Loucy (cell line): ENCODE measurements around the gene GAS2L1.

Experiments used
- EZH2phosphoT487 ChIP-seq: fragments of 200-600 bp; IDR thresholded peaks from 2 replicates; pipeline ENCODE4 v1.6.1; 2018; ENCODE audit warnings: antibody characterized with exemption, mild to moderate bottlenecking, moderate library complexity, borderline replicate concordance
- TF ChIP-seq, protein P1 (sequence below): fragments of 200-600 bp; sonication (generic); conservative IDR thresholded peaks from 2 replicates; pipeline ENCODE4 v1.5.1; 2014; ENCODE audit warnings: mild to moderate bottlenecking, antibody characterized with exemption, low read length

GRCh38 chr22:29265929-29266328 lies 40.5 kb upstream of the GAS2L1 start:
- TF ChIP-seq, protein P1, sequence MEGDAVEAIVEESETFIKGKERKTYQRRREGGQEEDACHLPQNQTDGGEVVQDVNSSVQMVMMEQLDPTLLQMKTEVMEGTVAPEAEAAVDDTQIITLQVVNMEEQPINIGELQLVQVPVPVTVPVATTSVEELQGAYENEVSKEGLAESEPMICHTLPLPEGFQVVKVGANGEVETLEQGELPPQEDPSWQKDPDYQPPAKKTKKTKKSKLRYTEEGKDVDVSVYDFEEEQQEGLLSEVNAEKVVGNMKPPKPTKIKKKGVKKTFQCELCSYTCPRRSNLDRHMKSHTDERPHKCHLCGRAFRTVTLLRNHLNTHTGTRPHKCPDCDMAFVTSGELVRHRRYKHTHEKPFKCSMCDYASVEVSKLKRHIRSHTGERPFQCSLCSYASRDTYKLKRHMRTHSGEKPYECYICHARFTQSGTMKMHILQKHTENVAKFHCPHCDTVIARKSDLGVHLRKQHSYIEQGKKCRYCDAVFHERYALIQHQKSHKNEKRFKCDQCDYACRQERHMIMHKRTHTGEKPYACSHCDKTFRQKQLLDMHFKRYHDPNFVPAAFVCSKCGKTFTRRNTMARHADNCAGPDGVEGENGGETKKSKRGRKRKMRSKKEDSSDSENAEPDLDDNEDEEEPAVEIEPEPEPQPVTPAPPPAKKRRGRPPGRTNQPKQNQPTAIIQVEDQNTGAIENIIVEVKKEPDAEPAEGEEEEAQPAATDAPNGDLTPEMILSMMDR = no peak
- no peak for TF ChIP-seq EZH2phosphoT487
